ENCODE results near the gene NDUFS8.
A peak's percentile ranks its signal among the peaks of the same experiment; 100 is the strongest.

The NDUFS8 gene

DNA sequence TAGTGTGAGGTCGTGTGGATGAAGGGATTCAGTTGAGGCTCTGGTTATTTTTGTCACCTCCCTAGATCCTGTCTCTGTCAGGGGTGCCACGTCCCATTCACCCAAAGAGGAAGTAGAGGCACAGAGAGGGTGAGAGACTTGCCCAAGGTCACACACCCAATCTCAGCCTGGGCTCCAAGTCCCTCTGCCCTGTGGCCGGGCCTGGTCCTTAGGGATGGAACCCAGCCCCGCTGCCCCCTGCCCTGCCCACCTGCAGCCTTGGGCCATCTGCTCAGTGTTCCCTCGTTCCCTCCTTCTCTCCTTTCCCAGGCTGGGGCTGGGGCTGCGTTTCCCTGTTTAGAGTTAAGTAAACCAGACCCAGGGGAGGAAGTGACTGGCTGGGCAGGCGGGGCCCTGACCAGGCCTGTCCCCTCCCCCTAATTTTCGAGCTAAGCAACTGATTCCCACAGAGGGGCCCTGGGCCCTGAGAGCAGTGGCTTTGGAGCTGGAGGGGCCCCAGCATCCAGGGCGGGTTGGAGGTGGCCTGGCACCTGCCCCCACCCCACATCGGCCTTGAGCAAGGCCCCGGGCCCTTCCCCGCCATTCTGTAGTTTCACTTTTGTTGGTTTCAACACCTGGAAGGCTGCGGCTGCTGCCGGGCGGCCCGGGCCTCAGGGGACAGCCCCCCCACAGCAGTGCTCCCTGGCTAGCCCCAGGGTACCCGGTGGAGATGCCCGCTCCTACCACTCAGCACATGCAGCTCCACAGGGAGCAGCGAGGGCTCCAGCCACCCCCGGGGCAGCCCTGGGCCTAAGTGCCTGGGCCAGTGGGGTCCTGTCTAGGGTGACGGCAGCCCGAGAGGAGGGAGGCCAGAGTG, 9.8 kb downstream of the NDUFS8 start:
- H3K4me3 ChIP-seq (ENCODE audit: low read depth, low read length): peak overlapping the region; percentile 74
- TF ChIP-seq, protein P1, sequence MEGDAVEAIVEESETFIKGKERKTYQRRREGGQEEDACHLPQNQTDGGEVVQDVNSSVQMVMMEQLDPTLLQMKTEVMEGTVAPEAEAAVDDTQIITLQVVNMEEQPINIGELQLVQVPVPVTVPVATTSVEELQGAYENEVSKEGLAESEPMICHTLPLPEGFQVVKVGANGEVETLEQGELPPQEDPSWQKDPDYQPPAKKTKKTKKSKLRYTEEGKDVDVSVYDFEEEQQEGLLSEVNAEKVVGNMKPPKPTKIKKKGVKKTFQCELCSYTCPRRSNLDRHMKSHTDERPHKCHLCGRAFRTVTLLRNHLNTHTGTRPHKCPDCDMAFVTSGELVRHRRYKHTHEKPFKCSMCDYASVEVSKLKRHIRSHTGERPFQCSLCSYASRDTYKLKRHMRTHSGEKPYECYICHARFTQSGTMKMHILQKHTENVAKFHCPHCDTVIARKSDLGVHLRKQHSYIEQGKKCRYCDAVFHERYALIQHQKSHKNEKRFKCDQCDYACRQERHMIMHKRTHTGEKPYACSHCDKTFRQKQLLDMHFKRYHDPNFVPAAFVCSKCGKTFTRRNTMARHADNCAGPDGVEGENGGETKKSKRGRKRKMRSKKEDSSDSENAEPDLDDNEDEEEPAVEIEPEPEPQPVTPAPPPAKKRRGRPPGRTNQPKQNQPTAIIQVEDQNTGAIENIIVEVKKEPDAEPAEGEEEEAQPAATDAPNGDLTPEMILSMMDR (conservative IDR thresholded peaks at IDR 0.05; ENCODE audit: low read depth, low read length): no peak
- peak; percentile 73 for DNase-seq (ENCODE audit: low read depth)

- DNase-seq (ENCODE audit: low read depth): no peak
- peak overlapping the region; percentile 74 for H3K4me3 ChIP-seq (ENCODE audit: low read depth, low read length)
- TF ChIP-seq, protein P1 (conservative IDR thresholded peaks at IDR 0.05; ENCODE audit: low read depth, low read length): no peak
Measured at GRCh38 chr11:68040957-68041591, 10.6 kb downstream of the NDUFS8 start.

- no peak for DNase-seq (ENCODE audit: low read depth)
- no peak overlapping the region for H3K4me3 ChIP-seq (ENCODE audit: low read depth, low read length)
- TF ChIP-seq, protein P1 (conservative IDR thresholded peaks at IDR 0.05; ENCODE audit: low read depth, low read length): no peak
Measured at GRCh38 chr11:68041617-68042218, 11.2 kb downstream of the NDUFS8 start.

GRCh38 chr11:68042219-68043028, 11.9 kb downstream of the NDUFS8 start:
- no peak overlapping the region for H3K4me3 ChIP-seq (ENCODE audit: low read depth, low read length)

GRCh38 chr11:68043029-68043348, 12.5 kb downstream of the NDUFS8 start:
- DNase-seq (ENCODE audit: low read depth): no peak
- TF ChIP-seq, protein P1 (conservative IDR thresholded peaks at IDR 0.05; ENCODE audit: low read depth, low read length): no peak
- no peak overlapping the region for H3K4me3 ChIP-seq (ENCODE audit: low read depth, low read length)

More at GRCh38 chr11:68042219-68043028, 11.9 kb downstream of the NDUFS8 start:
- TF ChIP-seq, protein P1 (conservative IDR thresholded peaks at IDR 0.05; ENCODE audit: low read depth, low read length): no peak
- no peak for DNase-seq (ENCODE audit: low read depth)

GRCh38 chr11:68043349-68044144, 13.1 kb downstream of the NDUFS8 start:
- DNase-seq (ENCODE audit: low read depth): peak; percentile 93
- peak overlapping the region; percentile 3 for H3K4me3 ChIP-seq (ENCODE audit: low read depth, low read length)
- TF ChIP-seq, protein P1 (conservative IDR thresholded peaks at IDR 0.05; ENCODE audit: low read depth, low read length): no peak
